Activated CD4-positive, alpha-beta memory T cell treated with anti-CD3 and anti-CD28 coated beads for 36 hours (primary cell): ENCODE results near the gene ZNF782. TPM values are rescaled to one million over a fixed set of nuclear protein-coding genes. Genes with fewer than 3 reads are reported as not detected.
"Not testable (repeated sequence)": the region's sequence is repeated elsewhere in the genome, so short reads cannot be mapped to it uniquely, and the experiment has no call there.

Experiments
- CTCF ChIA-PET: fragments of 350-600 bp; sonication (Branson Sonifier 250); formaldehyde crosslinking; loops from one replicate; lab custom pipeline; 2021; ENCODE audit warnings: antibody characterized with exemption, inconsistent platforms; lab: Charles Lee
- POLR2A ChIA-PET: fragments of 350-600 bp; sonication (Branson Sonifier 250); formaldehyde crosslinking; loops from one replicate; lab custom pipeline; 2021; ENCODE audit warnings: antibody characterized with exemption; lab: Charles Lee
- DNase-seq: peaks from one replicate; pipeline ENCODE4 v3.0.0-alpha.2; 2020
- H3K27ac Mint-ChIP-seq: one replicate; pipeline ENCODE4 v1.8.0; 2021; ENCODE audit warnings: mixed read lengths
- H3K27me3 Mint-ChIP-seq: one replicate; pipeline ENCODE4 v1.8.0; 2021; ENCODE audit warnings: mixed read lengths
- H3K36me3 Mint-ChIP-seq: one replicate; pipeline ENCODE4 v1.8.0; 2021; ENCODE audit warnings: mixed read lengths
- H3K4me1 Mint-ChIP-seq: one replicate; pipeline ENCODE4 v1.8.0; 2021; ENCODE audit warnings: low read depth, mixed read lengths
- H3K4me3 Mint-ChIP-seq: one replicate; pipeline ENCODE4 v1.8.0; 2021; ENCODE audit warnings: mild to moderate bottlenecking, mixed read lengths
- H3K9me3 Mint-ChIP-seq: one replicate; pipeline ENCODE4 v1.8.0; 2021; ENCODE audit warnings: mixed read lengths
- intact Hi-C: fragments of 100-400 bp; cut with micrococcal nuclease; formaldehyde crosslinking; loops from one replicate; pipeline ENCODE4 v1.15.1; 2023
- total RNA-seq, 2 experiments: library from RNA; stranded (reverse); gene quantifications; one replicate each; pipeline ENCODE4 v1.2.3, GENCODE V29; 2021

ZNF782 gene
- total RNA-seq, 2 experiments from 2014 or later: 2.8 to 3.2 TPM

DNA sequence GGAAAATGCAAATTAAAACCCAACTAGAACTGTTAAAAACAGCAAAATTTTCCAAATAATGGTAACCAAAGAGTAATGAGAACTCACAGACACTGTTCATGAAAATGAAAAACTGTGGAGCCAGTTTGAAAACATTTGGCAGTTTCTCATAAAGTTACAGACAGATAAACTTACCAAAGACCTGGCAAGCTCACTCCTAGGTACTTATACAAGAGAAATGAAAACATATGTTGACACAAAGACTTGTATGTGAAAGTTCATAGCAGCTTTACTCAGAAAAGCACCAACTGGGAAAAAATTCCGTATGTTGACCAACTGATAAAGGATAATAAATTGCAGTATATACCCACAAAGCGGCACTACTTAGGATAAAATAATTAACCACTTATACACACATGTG is 10.3 kb downstream of the ZNF782 start:
- no peak overlapping the region for H3K4me3 Mint-ChIP-seq
- ChIA-PET CTCF (interaction anchor here (1.4 kb wide), 1 partner anchor 11 kb away, joined by 3 read pairs; no protein-coding TSS in a partner anchor), POLR2A (no interaction called here)
- no peak overlapping the region for H3K27ac Mint-ChIP-seq
- peaks cover 27% of the 10 kb centered on the region for H3K4me1 Mint-ChIP-seq
- no peaks in the 10 kb centered on the region for H3K27me3 Mint-ChIP-seq
- H3K9me3 Mint-ChIP-seq: peaks cover 18% of the 10 kb centered on the region
- DNase-seq: no peak
- H3K36me3 Mint-ChIP-seq: peaks cover 67% of the 10 kb centered on the region
- intact Hi-C loops: no loop called here

DNA sequence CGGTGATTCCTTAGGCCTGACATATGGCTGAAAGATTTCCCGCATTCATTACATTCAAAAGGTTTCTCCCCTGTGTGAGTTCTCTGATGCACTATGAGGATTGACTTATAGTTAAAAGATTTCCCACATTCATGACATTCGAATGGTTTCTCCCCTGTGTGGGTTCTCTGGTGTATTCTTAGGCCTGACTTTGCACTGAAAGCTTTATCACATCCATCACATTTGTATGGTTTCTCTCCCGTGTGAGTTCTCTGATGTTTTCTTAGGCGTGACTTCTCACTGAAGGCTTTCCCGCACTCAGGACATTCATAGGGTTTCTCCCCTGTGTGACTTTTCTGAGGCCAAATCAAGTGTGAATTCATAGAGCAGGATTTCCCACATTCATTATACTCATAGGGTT is 35.8 kb downstream of the ZNF782 start:
- Mint-ChIP-seq H3K27ac (no peak overlapping the region), H3K36me3 (peaks cover 77% of the 10 kb centered on the region), H3K9me3 (peaks cover 83% of the 10 kb centered on the region), H3K4me3 (no peak overlapping the region), H3K4me1 (no peaks in the 10 kb centered on the region), H3K27me3 (no peaks in the 10 kb centered on the region)
- POLR2A ChIA-PET: no interaction called here
- DNase-seq: no peak
- intact Hi-C loops: loop anchor here (10.0 kb wide), 1 partner anchor 64 kb away; no protein-coding TSS in a partner anchor
- CTCF ChIA-PET: no interaction called here

DNA sequence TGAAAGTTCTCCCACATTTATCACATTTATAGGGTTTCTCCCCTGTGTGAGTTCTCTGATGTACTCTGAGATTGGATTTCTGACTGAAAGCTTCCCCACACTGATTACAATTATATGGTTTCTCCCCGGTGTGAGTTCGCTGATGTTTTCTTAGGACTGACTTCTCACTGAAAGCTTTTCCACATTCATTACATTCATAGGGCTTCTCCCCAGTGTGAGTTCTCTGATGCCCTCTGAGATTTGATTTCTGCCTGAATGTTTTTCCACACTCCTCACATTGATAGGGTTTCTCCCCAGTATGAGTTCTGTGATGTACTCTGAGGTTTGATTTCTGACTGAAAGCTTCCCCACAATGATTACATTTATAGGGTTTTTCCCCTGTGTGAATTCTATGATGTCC is 36.3 kb downstream of the ZNF782 start:
- Mint-ChIP-seq H3K9me3 (peaks cover 87% of the 10 kb centered on the region), H3K27me3 (no peaks in the 10 kb centered on the region), H3K36me3 (peaks cover 74% of the 10 kb centered on the region), H3K4me1 (no peaks in the 10 kb centered on the region), H3K4me3 (no peak overlapping the region), H3K27ac (no peak overlapping the region)
- POLR2A ChIA-PET: no interaction called here
- intact Hi-C loops: loop anchor here (10.0 kb wide), 1 partner anchor 63 kb away; no protein-coding TSS in a partner anchor
- CTCF ChIA-PET: no interaction called here
- DNase-seq: no peak

- intact Hi-C loops: loop anchor here (10.0 kb wide), 1 partner anchor 59 kb away; no protein-coding TSS in a partner anchor
- H3K4me3 Mint-ChIP-seq: no peak overlapping the region
- H3K4me1 Mint-ChIP-seq: no peaks in the 10 kb centered on the region
- no peaks in the 10 kb centered on the region for H3K27me3 Mint-ChIP-seq
- H3K9me3 Mint-ChIP-seq: peaks cover 86% of the 10 kb centered on the region
- CTCF ChIA-PET: no interaction called here
- no peak for DNase-seq
- POLR2A ChIA-PET: no interaction called here
- no peak overlapping the region for H3K27ac Mint-ChIP-seq
- H3K36me3 Mint-ChIP-seq: peaks cover 43% of the 10 kb centered on the region
Measured at GRCh38 chr9:96813607-96814006, 40.7 kb downstream of the ZNF782 start.

GRCh38 chr9:96798959-96799358 is 55.4 kb downstream of the ZNF782 start:
- peaks cover 65% of the 10 kb centered on the region for H3K36me3 Mint-ChIP-seq

DNA sequence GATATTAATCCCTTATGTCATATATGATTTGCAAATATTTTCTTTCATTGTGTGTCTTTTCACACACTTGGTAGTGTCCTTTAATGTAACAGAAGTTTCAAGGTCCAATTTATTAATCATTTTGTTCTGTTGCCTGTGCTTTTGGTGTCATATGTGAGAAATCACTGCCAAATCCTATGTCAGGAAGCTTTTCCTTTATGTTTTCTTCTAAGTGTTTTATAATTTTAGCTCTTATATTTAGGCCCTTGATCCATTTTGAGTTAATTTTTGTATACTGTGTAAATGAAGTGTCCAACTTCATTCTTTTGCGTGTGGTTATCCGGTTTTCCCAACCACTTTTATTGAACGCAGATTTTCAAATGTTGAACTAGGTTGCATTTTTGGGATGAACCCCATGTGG is 70.3 kb downstream of the ZNF782 start:
- H3K4me3 Mint-ChIP-seq: no peak overlapping the region
- peaks cover 16% of the 10 kb centered on the region for H3K4me1 Mint-ChIP-seq
- peaks cover 27% of the 10 kb centered on the region for H3K36me3 Mint-ChIP-seq
- no peak overlapping the region for H3K27ac Mint-ChIP-seq
- H3K27me3 Mint-ChIP-seq: no peaks in the 10 kb centered on the region
- POLR2A ChIA-PET: no interaction called here
- intact Hi-C loops: loop anchor here (5.0 kb wide), 1 partner anchor 307 kb away; no protein-coding TSS in a partner anchor
- H3K9me3 Mint-ChIP-seq: peaks cover 53% of the 10 kb centered on the region
- CTCF ChIA-PET: no interaction called here
- DNase-seq: no peak

More at GRCh38 chr9:96798959-96799358, 55.4 kb downstream of the ZNF782 start:
- H3K27ac Mint-ChIP-seq, intact Hi-C loops, POLR2A ChIA-PET, H3K4me1 Mint-ChIP-seq, H3K27me3 Mint-ChIP-seq, CTCF ChIA-PET, H3K4me3 Mint-ChIP-seq, DNase-seq: not testable (repeated sequence)
- peaks cover 58% of the 10 kb centered on the region for H3K9me3 Mint-ChIP-seq

- Mint-ChIP-seq H3K4me3 (no peak overlapping the region), H3K4me1 (peaks cover 23% of the 10 kb centered on the region), H3K27ac (no peak overlapping the region), H3K9me3 (peaks cover 41% of the 10 kb centered on the region), H3K27me3 (no peaks in the 10 kb centered on the region), H3K36me3 (peaks cover 14% of the 10 kb centered on the region)
- POLR2A ChIA-PET: no interaction called here
- DNase-seq: peak; percentile 31
- intact Hi-C loops: loop anchor here (5.0 kb wide), 1 partner anchor 305 kb away; no protein-coding TSS in a partner anchor
- CTCF ChIA-PET: no interaction called here
Measured at GRCh38 chr9:96782235-96782634, 72.1 kb downstream of the ZNF782 start.

DNA sequence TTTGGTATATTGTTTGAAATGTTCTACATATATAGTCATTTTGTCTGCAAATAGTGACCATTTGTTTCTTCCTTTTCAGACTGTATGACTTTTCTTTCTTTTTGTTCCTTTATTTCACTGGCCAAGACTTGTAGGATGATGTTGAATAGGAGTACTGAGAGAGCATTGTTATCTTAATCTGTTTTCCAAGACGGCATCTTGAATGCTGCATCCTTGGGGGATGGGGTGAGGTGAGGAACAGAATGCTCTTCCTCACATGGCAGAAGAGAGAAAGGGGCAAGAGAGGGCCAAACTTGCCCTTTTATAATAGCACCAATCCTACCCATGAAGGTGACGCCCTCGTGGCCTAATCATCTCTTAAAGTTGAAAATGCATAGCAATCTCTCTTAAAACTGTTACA is 72.8 kb downstream of the ZNF782 start:
- intact Hi-C loops: loop anchor here (5.0 kb wide), 1 partner anchor 304 kb away; no protein-coding TSS in a partner anchor
- Mint-ChIP-seq H3K27me3 (no peaks in the 10 kb centered on the region), H3K4me1 (peaks cover 29% of the 10 kb centered on the region), H3K27ac (no peak overlapping the region), H3K36me3 (peaks cover 10% of the 10 kb centered on the region), H3K9me3 (peaks cover 35% of the 10 kb centered on the region), H3K4me3 (no peak overlapping the region)
- POLR2A ChIA-PET: no interaction called here
- CTCF ChIA-PET: no interaction called here
- no peak for DNase-seq

GRCh38 chr9:96779089-96779488 is 75.2 kb downstream of the ZNF782 start:
- Mint-ChIP-seq H3K36me3 (peaks cover 21% of the 10 kb centered on the region), H3K4me3 (peak overlapping the region; percentile 59), H3K27ac (no peak overlapping the region), H3K4me1 (peaks cover 29% of the 10 kb centered on the region), H3K27me3 (no peaks in the 10 kb centered on the region), H3K9me3 (peaks cover 18% of the 10 kb centered on the region)
- no peak for DNase-seq
- intact Hi-C loops: loop anchor here (5.0 to 10.0 kb wide), 2 partner anchors 283 to 364 kb away; partner anchors contain the start of gene ZNF367
- ChIA-PET CTCF (no interaction called here), POLR2A (interaction anchor here (1.0 kb wide), 1 partner anchor 72 kb away, joined by 3 read pairs; no protein-coding TSS in a partner anchor)

- H3K4me1 Mint-ChIP-seq: peaks cover 28% of the 10 kb centered on the region
- intact Hi-C loops: loop anchor here (5.0 to 10.0 kb wide), 2 partner anchors 285 to 363 kb away; partner anchors contain the start of gene ZNF367
- DNase-seq: no peak
- peak overlapping the region; percentile 88 for H3K27ac Mint-ChIP-seq
- ChIA-PET POLR2A (no interaction called here), CTCF (interaction anchor here (1.1 to 1.2 kb wide), 2 partner anchors 9 to 335 kb away, joined by 3 read pairs; no protein-coding TSS in a partner anchor)
- peak overlapping the region; percentile 100 for H3K4me3 Mint-ChIP-seq
- H3K36me3 Mint-ChIP-seq: peaks cover 29% of the 10 kb centered on the region
- peaks cover 7% of the 10 kb centered on the region for H3K9me3 Mint-ChIP-seq
- H3K27me3 Mint-ChIP-seq: no peaks in the 10 kb centered on the region
Measured at GRCh38 chr9:96777426-96777864, 76.9 kb downstream of the ZNF782 start.

GRCh38 chr9:96771124-96771523 is 83.2 kb downstream of the ZNF782 start:
- H3K36me3 Mint-ChIP-seq: peaks cover 84% of the 10 kb centered on the region
- ChIA-PET POLR2A (no interaction called here), CTCF (no interaction called here)
- peaks cover 2% of the 10 kb centered on the region for H3K4me1 Mint-ChIP-seq
- H3K27me3 Mint-ChIP-seq: no peaks in the 10 kb centered on the region
- no peak for DNase-seq
- peaks cover 58% of the 10 kb centered on the region for H3K9me3 Mint-ChIP-seq
- no peak overlapping the region for H3K27ac Mint-ChIP-seq
- intact Hi-C loops: loop anchor here (10.0 kb wide), 1 partner anchor 356 kb away; the partner anchor contains the start of gene ZNF367
- H3K4me3 Mint-ChIP-seq: no peak overlapping the region

- CTCF ChIA-PET: no interaction called here
- H3K9me3 Mint-ChIP-seq: peaks cover 68% of the 10 kb centered on the region
- peaks cover 87% of the 10 kb centered on the region for H3K36me3 Mint-ChIP-seq
- no peak overlapping the region for H3K27ac Mint-ChIP-seq
- H3K27me3 Mint-ChIP-seq: no peaks in the 10 kb centered on the region
- intact Hi-C loops: loop anchor here (10.0 kb wide), 1 partner anchor 355 kb away; the partner anchor contains the start of gene ZNF367
- DNase-seq: no peak
- H3K4me3 Mint-ChIP-seq: no peak overlapping the region
- POLR2A ChIA-PET: no interaction called here
- peaks cover 2% of the 10 kb centered on the region for H3K4me1 Mint-ChIP-seq
Measured at GRCh38 chr9:96769989-96770388, 84.3 kb downstream of the ZNF782 start.
